Left lung (tissue), 10 donors: ENCODE results near the gene TENM4. TPM values are rescaled to one million over a fixed set of nuclear protein-coding genes. Genes with fewer than 3 reads are reported as not detected.

Experiments
- ATAC-seq: fragments of 200-7000 bp; cut with Tn5 transposase; one replicate; pipeline ENCODE4 v1.9.1; 2020; ENCODE audit warnings: moderate library complexity
- DNase-seq, 4 donors: peaks; one replicate each; pipeline ENCODE4 v3.0.0-alpha.2; 2013 to 2020
- H3K27ac ChIP-seq, 2 donors: fragments of 200-600 bp; sonication (generic) in 1 of 2; one replicate each; pipeline versions ENCODE4 v1.5.0 to v1.8.0; 2020 to 2021
- H3K27me3 ChIP-seq, 2 donors: fragments of 200-600 bp; sonication (generic) in 1 of 2; one replicate each; pipeline versions ENCODE4 v1.5.0 to v1.8.0; 2020 to 2021
- H3K36me3 ChIP-seq, 2 donors: fragments of 200-600 bp; sonication (generic) in 1 of 2; one replicate each; pipeline versions ENCODE4 v1.5.0 to v1.8.0; 2020 to 2021
- H3K4me1 ChIP-seq, 2 donors: fragments of 200-600 bp; one replicate each; pipeline ENCODE4 v1.8.0; 2021
- H3K4me3 ChIP-seq, 2 donors: fragments of 200-600 bp; sonication (generic) in 1 of 2; one replicate each; pipeline versions ENCODE4 v1.5.0 to v1.8.0; 2020 to 2021; ENCODE audit warnings: mild to moderate bottlenecking in 1 of 2
- H3K9me3 ChIP-seq, 2 donors: fragments of 200-600 bp; sonication (generic) in 1 of 2; one replicate each; pipeline versions ENCODE4 v1.5.0 to v1.8.0; 2020 to 2021
- intact Hi-C, 2 donors: fragments of 100-400 bp; cut with DNase I; formaldehyde crosslinking; loops; one replicate each; pipeline versions ENCODE4 v1.11.2 to v1.14.2; 2022
- polyA plus RNA-seq, 6 donors: library from polyadenylated mRNA; unstranded; fragments of 120-200 nt; gene quantifications; one replicate each; pipeline ENCODE4 v1.2.1, GENCODE V29; 2013; ENCODE audit not compliant: insufficient read length in 6 of 6
- total RNA-seq, 2 donors: library from RNA; stranded (reverse); fragmentation: NEBNext Ultra II Directional; extraction: Animal tissue kit (Norgen Biotek cat#: 25700); gene quantifications; one replicate each; pipeline ENCODE4 v1.2.1, GENCODE V29; 2021
- TF ChIP-seq, protein P1 (sequence below), 2 donors: fragments of 200-600 bp; sonication (generic) in 1 of 2; IDR thresholded peaks; one replicate each; pipeline versions ENCODE4 v1.5.0 to v1.8.0; 2021; ENCODE audit warnings: antibody characterized with exemption in 2 of 2
- donor health status: DM: no; HTN: yes; CAD: no.
- donor health status: DM: no; HTN: no; CAD: no.

Gene TENM4
- total and polyA plus RNA-seq, 8 donors = 3.4 to 7.1 (median 5.2) TPM

DNA sequence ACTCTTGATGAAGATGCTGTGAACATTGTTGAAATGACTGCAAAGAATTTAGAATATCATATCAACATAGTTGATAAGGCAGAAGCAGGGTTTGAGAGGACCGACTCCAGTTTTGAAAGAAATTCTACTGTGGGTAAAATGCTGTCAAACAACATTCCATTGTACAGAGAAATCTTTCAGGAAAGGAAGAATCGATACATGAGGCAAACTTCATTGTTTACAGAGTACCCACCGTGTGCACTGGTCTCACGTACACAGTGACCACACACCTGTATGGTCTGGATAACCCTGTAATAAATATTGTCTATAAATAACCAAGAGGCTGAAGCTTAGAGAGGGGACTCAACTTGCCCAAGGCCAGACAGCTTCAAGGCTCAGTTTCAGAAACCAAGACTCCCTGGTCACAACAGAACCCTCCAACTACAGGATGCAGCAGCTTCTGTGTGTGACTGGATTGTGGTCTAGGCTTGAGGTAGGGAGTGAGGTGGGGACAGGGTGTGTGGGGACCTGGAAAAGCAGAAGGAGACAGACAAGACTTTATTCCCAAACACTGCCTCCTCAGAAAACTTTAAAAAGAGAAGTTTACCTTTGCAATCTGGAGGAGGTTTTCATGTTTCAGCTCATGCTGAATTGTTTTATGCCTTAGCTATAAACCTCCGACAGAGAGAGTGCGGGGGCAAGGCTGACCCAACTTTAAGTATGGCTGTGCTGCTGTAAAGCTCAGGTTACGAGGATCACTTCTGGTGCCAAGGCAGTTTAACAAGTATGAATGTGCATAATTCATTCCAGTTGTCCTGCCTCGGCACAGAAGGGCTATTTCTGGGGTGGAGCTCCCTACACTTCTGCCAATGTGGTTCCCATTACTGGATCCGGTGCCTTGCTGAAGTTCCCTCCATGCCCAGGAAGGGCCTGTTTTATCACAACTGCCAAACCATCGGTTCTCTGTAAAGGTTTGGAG is 493.6 kb downstream of the TENM4 start:
- TF ChIP-seq, protein P1, sequence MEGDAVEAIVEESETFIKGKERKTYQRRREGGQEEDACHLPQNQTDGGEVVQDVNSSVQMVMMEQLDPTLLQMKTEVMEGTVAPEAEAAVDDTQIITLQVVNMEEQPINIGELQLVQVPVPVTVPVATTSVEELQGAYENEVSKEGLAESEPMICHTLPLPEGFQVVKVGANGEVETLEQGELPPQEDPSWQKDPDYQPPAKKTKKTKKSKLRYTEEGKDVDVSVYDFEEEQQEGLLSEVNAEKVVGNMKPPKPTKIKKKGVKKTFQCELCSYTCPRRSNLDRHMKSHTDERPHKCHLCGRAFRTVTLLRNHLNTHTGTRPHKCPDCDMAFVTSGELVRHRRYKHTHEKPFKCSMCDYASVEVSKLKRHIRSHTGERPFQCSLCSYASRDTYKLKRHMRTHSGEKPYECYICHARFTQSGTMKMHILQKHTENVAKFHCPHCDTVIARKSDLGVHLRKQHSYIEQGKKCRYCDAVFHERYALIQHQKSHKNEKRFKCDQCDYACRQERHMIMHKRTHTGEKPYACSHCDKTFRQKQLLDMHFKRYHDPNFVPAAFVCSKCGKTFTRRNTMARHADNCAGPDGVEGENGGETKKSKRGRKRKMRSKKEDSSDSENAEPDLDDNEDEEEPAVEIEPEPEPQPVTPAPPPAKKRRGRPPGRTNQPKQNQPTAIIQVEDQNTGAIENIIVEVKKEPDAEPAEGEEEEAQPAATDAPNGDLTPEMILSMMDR (IDR thresholded peaks at IDR 0.05) = no peak
- Histone ChIP-seq H3K27me3 (peaks cover 0 to 10% of the 10 kb centered on the region in 2 donors), H3K4me1 (no peaks in the 10 kb centered on the region), H3K27ac (no peak overlapping the region), H3K4me3 (no peak overlapping the region), H3K36me3 (no peaks in the 10 kb centered on the region), H3K9me3 (no peaks in the 10 kb centered on the region)
- DNase-seq (no peak), ATAC-seq (no peak)
- intact Hi-C loops = no loop called here

DNA sequence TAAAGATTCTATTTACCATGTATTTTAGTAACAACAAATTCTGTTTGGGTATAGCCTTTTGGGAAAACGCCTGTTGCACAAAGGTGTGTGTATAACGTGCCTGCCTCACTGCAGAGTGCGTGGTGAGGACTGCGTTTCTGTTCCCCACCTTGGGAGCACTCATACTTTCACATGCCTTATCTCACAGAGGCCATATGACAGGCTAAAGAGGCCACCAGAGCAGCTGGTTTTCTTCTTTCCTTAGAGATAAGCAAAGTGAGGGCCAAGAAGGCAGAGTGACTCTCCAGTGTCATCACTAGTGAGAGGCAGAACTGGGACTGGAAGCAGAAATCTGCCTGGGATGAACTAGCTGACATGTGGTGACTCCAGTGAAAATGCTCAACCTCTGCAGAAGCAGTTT is 497.0 kb downstream of the TENM4 start:
- TF ChIP-seq, protein P1 (IDR thresholded peaks at IDR 0.05) = no peak

DNA sequence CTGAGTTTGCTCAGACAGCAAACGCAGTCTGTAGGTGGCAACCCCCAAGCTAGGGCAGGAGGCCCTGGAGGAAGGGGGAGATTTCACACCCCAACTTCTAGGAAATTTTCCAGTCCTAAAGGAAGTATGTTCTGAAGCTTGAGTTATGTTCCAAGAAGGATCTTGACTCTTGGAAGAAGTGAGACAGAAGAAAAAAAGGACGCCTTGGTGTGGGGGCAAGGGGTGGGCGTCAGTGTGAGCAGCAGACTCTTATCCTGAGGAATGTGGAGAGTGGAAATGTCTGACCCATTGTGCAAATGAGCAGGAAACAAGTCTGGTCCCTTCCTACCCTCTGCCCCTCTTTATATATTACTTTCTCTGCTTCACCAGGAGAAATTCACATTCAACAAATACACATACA is 497.7 kb downstream of the TENM4 start:
- DNase-seq = no peak
- no peak overlapping the region for H3K27ac ChIP-seq
- ATAC-seq = no peak
- H3K27me3 ChIP-seq = peaks cover 0 to 10% of the 10 kb centered on the region in 2 donors
- intact Hi-C loops = no loop called here
- H3K4me1 ChIP-seq = no peaks in the 10 kb centered on the region
- H3K9me3 ChIP-seq = no peaks in the 10 kb centered on the region
- H3K4me3 ChIP-seq = no peak overlapping the region
- H3K36me3 ChIP-seq = no peaks in the 10 kb centered on the region
- TF ChIP-seq, protein P1 (IDR thresholded peaks at IDR 0.05) = no peak

More for the DNA sequence above, 497.0 kb downstream of the TENM4 start:
- intact Hi-C loops = no loop called here
- no peaks in the 10 kb centered on the region for H3K9me3 ChIP-seq
- H3K4me1 ChIP-seq = no peaks in the 10 kb centered on the region
- H3K36me3 ChIP-seq = no peaks in the 10 kb centered on the region
- DNase-seq (no peak), ATAC-seq (no peak)
- H3K27me3 ChIP-seq = peaks cover 0 to 10% of the 10 kb centered on the region in 2 donors
- H3K27ac ChIP-seq = no peak overlapping the region
- no peak overlapping the region for H3K4me3 ChIP-seq

DNA sequence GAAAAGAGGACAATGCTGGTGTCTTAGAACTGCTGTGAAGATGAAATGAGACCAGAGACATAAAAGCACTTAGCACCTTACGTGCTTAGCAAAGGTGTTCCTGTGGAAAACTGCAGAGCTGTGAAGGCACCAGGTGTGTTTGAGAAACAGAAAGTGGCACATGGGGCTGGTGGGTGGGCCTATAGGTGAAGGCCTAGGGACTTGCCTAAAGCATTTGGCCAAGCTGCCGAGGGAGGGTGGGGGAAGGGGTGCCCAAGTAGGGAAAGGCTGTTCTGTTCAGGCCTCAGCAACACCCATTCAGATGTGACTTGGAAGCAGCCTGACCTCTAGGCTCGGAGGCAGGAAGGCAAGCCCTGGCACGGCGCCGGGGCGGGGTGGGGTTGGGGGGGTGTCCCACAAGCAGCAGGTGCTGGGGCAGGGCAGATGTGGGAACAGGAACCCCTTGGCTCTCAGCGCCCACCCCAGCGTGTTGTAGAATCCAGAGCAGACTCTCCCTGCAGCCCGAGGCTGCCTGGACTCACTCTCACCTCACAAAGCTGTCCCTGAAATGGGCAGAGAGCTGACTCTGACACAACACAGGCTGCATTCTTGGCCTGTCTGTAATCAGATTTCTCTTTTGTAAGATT is 499.5 kb downstream of the TENM4 start:
- no peaks in the 10 kb centered on the region for H3K36me3 ChIP-seq
- no peak overlapping the region for H3K4me3 ChIP-seq
- intact Hi-C loops = no loop called here
- TF ChIP-seq, protein P1 (IDR thresholded peaks at IDR 0.05) = no peak
- peaks cover 0 to 10% of the 10 kb centered on the region in 2 donors for H3K27me3 ChIP-seq
- no peak overlapping the region for H3K27ac ChIP-seq
- no peaks in the 10 kb centered on the region for H3K4me1 ChIP-seq
- DNase-seq (peak in 3 of 4 donors; percentile 64 to 84 (median 77)), ATAC-seq (no peak)
- no peaks in the 10 kb centered on the region for H3K9me3 ChIP-seq
